NB4 (cell line): ENCODE results near the gene TAF10.

Source experiments
- POLR2A ChIP-seq: IDR thresholded peaks from 2 replicates; pipeline ENCODE4 v1.6.1; 2011; ENCODE audit warnings: mild to moderate bottlenecking; ENCODE audit not compliant: insufficient read length; ENCODE audit errors: extremely low read depth
- TF ChIP-seq, protein P1 (sequence below): IDR thresholded peaks from one replicate; pipeline ENCODE4 v1.5.1; 2012; ENCODE audit warnings: low read depth, low read length

DNA sequence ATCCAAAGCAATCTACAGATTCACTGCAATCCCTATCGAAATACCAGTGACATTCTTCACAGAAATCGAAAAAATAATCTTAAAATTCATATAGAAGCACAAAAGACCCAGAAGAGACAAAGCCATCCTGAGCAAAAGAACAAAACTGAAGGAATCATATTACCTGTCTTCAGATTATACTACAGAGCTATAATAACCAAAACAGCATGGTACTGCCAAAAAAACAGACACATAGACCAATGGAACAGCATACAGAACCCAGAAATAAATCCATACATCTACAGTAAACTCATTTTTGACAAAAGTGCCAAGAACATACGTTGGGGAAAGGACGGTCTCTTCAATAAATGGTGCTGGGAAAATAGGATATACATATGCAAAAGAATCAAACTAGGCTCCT is 27.5 kb downstream of the TAF10 start:
- TF ChIP-seq, protein P1, sequence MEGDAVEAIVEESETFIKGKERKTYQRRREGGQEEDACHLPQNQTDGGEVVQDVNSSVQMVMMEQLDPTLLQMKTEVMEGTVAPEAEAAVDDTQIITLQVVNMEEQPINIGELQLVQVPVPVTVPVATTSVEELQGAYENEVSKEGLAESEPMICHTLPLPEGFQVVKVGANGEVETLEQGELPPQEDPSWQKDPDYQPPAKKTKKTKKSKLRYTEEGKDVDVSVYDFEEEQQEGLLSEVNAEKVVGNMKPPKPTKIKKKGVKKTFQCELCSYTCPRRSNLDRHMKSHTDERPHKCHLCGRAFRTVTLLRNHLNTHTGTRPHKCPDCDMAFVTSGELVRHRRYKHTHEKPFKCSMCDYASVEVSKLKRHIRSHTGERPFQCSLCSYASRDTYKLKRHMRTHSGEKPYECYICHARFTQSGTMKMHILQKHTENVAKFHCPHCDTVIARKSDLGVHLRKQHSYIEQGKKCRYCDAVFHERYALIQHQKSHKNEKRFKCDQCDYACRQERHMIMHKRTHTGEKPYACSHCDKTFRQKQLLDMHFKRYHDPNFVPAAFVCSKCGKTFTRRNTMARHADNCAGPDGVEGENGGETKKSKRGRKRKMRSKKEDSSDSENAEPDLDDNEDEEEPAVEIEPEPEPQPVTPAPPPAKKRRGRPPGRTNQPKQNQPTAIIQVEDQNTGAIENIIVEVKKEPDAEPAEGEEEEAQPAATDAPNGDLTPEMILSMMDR: no peak
- no peak for TF ChIP-seq POLR2A
